Endometrial microvascular endothelial cells (primary cell): ENCODE results near the gene PPM1J. TPM values are rescaled to one million over a fixed set of nuclear protein-coding genes. Genes with fewer than 3 reads are reported as not detected.
"Not testable (repeated sequence)": the region's sequence is repeated elsewhere in the genome, so short reads cannot be mapped to it uniquely, and the experiment has no call there.

Source experiments
- in situ Hi-C: cut with HindIII; loops from 2 replicates; pipeline ENCODE4 v1.10.0; 2017; ENCODE audit warnings: low sequenced_read_pairs, low pct_unique_long_range_greater_than_20kb; ENCODE audit errors: inconsistent ontology term
- total RNA-seq: library from RNA; depleted of rRNA; stranded (reverse); fragments of >200 nt; gene quantifications from one replicate; pipeline ENCODE4 v1.2.3, GENCODE V29; 2015; ENCODE audit errors: inconsistent ontology term

Gene PPM1J, protein sequence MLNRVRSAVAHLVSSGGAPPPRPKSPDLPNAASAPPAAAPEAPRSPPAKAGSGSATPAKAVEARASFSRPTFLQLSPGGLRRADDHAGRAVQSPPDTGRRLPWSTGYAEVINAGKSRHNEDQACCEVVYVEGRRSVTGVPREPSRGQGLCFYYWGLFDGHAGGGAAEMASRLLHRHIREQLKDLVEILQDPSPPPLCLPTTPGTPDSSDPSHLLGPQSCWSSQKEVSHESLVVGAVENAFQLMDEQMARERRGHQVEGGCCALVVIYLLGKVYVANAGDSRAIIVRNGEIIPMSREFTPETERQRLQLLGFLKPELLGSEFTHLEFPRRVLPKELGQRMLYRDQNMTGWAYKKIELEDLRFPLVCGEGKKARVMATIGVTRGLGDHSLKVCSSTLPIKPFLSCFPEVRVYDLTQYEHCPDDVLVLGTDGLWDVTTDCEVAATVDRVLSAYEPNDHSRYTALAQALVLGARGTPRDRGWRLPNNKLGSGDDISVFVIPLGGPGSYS
- total RNA-seq: 2.0 TPM

DNA sequence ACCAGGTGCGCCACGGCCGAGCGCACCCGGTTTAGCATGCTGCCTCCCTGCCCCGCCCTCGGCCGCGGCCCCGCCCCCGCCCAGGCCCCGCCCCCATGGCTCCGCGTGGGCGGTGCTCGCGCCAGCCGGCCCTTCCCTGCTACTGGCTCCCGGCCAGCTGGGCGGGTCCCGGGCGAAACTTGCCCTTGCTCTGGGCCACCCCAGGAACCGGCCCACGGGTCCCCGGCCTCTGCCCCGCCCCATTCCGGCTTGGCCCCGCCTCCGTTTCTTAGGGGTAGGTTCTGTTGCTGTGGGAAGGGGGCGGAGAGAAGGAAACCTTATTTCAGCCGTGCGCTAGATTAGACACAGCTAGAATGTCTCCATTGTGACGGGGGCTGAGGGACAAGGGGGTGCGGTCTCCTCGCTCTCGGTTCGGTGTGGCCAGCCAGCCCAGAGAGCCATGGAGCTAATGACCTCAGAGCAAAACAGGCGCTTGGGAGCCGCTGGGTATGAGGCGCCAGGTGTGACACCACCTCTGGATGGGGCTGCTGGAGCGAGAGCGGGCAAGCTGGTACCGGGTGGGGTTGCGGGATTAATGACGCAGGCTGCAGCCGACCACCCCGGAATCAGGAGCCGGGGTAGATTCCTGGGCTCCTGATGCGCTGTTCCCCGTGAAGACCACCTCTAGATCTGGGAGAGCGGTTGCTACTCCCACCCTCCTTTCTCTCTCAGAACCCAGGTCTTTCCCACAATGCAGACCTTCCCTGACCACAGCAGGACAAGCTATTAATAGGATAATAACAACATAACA lies at the start of gene PPM1J:
Gene PPM1J, minus strand, starts transcription at position 69 of the 790 bp plus-strand sequence. Its CDS starts 31 bp downstream, at position 38.
- in situ Hi-C loops: loop anchor here (10.0 kb wide), 2 partner anchors 159 to 329 kb away; no protein-coding TSS in a partner anchor

DNA sequence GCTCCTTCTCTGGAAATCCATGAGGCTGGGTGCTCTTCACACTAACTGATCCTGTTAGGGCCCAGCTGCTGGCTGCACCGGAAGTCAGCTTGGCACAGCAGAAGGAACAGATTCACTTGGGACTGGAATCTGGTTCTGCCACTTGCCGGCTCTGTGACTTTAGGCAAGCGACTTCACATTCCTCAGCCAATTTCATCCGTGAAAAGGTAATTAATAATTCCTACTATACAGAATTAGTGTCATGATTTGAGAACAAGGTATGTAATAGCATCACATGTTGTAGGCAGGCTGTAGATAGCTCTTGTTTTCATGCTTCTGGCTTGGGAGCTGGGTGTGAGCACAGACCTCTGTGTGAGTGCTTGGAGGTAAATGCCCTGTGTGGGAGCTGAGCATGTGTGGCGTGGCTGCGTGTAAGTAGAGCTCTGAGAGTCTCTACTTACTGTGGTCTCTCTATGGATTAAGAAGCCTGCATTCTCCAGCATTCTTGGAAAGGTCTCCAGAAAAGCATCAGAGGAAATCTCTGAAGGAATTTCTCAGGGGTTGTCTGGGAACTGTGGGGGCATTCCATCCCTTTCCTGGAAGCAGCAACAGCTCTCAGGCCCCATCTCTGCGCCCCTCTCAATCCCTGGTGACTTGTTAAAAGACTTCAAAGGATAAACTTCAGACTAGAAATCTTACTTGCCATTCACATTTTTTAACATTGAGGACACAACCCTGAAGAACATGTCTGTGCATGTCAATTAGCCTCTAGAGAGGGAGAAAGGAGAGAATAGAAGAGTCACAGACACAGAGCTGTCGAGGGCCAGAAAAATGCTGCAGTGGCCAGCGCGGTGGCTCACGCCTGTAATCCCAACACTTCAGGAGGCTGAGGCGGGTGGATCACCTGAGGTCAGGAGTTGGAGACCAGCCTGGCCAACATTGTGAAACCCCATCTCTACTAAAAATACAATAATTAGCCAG lies 47.7 kb upstream of the PPM1J start:
- in situ Hi-C loops: no loop called here

DNA sequence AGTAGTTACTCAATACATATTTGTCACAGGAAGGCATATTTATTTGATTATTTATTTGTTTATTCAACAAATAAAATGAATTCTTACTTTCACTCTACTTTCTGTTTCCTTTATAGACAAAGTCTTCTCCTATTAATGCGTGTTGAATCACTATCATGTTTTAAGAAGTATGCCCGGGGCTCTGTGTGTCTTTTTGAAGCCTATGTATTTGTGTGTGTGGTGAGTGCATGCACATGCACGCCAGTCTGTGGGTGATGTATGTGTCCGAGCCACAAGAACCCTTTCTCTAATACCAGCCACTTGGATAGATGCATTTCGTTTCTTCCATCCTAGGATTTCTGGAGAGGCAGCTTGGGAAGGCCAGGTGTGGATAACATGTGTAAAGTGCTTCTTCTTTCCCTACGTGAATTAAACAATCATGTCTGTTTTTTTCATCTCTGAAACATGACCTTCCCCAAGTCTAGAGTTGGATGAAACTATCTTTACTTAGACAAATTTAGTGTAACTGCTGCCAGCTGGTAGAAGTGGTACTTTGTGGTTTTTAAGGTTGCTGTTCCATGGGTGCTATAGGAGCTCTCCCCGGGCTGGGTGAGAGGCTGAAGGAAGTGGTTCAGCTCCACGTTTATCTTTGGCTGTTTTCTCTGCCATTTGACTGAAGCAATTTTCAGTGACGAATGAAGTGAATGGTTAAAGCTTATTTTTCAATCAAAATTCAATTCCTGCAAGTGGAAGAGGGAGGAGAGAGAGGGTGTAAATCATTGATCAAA lies 46.8 kb upstream of the PPM1J start:
- in situ Hi-C loops: no loop called here

DNA sequence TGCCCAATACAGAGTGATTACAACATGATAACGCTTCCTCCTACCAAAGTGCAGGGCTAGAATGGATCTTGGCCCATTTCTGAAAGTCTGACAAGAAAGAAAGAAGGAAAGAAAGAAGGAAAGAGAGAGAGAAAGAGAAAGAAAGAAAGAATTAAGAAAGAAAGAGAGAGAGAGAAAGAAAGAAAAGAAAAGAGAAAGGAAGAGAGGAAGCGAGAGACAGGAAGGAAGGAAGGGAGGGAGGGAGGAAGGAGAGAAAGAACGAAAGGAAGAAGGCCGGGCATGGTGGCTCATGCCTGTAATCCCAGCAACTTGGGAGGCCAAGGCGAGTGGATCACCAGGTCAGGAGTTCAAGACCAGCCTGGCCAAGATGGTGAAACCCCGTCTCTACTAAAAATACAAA lies 44.1 kb upstream of the PPM1J start:
- in situ Hi-C loops: no loop called here

DNA sequence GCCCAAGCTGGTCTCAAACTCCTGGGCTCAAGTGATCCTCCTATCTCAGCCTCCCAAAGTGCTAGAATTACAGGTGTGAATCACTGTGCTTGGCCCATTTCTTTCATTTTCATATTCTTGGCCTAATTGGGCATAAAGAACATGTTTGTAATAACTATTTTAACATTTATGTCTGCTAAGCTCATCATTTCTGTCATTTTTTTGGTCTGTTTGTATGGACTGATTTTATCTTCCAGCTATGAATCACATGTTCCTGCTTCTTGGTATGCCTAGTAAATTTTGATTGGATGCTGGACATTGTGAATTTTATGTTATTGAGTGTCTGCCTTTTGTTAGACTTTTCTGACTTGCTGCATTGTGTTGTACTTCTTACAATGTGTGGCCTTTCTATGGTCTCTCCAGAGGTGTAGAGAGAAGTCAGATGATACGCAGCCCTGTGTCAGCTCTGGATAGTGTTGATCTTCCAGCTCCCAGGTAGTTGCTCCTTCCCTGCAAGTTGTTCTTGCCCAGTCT lies 39.0 kb upstream of the PPM1J start:
- in situ Hi-C loops: no loop called here

DNA sequence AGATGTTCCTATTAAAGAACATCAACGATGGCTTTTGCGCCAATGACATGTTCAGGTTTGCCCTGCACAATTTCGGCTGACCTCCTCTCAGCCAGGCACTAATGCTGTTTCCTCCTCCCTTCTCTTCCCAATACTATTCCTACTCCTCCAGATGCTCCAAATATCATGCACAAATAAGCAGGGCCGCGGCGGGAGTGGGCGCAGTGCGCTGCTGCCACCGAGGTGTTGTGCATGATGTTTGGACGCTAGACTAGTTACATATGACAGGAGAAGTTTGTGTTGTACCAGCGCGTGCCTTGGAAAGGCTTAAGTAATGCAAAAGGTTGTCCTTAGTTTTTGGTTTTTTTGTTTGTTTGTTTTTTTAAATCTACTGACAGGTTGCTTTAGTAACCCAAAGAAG lies 33.3 kb upstream of the PPM1J start:
- in situ Hi-C loops: no loop called here

DNA sequence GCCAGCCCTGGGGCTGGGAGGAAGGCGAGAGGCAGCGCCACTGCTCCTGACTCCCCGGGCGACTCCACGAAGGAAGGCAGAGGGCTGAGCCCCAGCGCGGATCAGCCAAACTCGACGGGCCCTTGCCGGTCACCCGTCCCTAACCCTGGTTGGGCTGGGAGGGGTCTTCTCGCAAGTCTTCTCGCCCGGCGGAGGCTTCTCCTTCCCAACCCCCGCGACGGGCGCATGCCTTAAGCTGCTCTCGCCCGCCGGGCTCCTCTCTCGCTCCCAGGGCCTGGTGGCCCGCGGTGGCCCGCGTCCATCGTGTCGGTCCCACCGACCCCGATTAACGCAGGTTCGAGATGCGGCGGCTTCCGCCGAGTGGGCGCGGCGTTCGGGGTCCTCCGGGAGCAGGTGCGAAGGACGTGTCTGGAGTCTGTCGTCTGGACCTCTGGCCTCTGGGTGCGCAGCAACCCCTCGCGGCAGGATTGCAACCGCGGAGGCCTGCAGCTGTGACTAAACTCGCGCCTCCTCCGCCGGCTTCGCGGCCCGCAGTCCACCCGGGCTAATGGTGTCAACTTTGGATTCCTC lies 29.0 kb upstream of the PPM1J start:
- in situ Hi-C loops: no loop called here

DNA sequence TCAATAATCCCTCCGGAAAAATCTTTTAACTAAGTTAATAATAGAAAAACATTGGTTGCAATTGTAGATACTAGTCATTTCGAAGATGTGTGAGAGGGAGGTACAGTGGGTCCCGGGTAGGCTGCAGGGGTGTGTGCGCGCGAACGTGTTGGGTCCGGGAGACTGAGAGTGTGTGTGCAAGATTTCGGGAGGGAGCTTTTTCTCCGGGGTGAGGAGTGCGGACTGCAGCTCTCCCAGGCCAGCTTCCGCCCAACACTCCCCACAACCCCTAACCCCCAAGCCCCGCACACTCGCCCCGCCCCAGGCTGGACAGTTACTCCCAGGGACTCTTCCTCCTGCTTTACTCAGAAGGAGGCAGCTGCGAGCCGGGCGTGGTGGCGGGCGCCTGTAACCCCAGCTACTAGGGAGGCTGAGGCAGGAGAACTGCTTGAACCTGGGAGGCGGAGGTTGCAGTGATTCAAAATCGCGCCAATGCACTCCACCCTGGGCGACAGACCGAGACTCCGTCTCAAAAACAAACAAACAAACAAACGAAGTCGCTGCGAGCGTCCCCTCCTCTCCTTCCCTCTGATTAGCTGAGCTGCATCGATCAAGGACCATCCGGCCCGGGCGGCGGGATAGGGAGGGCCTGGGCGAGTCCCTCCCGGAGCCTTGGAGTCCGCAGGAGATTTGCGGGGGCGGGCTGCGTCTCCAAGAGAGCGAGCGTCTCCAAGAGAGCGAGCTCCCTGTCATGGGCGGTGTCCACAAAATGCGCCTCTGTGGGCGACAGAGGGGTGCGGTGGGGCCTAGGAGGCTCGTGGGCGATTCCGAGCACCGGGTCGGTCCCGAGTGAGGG lies 28.3 kb upstream of the PPM1J start:
- in situ Hi-C loops: no loop called here

DNA sequence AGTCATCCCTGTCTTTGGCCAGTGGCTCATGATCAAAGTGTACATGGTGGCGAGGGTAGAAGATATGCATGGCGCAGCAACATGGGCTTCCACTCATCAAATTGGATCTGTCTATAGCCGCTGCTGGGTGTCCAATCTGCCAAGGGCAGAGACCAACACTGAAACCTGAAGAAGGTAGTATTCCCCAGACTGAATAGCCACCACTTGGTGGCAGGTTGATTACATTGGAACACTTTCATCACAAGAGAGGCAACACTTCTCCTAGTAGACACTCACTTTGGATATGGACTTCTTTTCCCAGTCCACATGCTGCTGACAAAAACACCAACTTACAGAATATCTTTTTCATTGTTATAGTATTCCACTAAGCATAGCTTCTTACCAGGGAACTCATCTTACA lies 22.4 kb upstream of the PPM1J start:
- in situ Hi-C loops: no loop called here

DNA sequence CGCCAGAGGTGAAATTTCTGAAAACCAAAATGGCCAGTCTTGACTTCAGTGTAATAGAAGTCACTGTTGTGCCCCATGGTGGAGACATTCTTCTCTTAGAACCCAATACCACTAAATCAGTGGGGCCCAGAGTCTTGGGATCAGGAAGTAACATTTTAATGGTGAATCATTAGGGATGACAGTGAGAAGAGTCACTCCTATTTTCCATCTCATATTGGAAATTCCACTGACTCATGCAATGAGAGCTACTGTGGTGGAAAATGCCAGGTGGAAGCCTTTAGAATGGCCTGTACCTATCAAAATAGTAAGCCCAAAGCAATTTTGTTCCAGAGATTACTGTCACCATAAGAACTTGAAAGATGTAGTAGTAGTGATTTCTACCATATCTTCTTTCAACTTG lies 20.6 kb upstream of the PPM1J start:
- in situ Hi-C loops: no loop called here

DNA sequence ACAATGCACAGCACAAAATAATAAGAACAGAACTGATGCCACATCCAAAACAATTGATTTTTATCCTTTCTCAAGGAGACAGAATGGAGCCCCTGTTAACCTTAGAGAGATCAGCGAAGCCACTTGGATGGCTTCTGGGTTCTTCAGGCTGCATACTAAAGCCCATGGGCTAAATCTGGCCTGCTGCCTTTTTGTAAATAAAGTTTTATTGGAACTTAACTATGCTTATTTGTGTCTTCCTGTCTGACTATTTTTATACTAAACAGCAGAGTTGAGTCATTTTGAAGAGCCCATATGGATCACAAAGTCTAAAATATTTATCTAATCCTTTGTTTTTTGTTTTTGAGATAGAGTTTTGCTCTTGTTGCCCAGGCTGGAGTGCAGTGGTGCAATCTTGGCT lies 16.3 kb upstream of the PPM1J start:
- in situ Hi-C loops: no loop called here

DNA sequence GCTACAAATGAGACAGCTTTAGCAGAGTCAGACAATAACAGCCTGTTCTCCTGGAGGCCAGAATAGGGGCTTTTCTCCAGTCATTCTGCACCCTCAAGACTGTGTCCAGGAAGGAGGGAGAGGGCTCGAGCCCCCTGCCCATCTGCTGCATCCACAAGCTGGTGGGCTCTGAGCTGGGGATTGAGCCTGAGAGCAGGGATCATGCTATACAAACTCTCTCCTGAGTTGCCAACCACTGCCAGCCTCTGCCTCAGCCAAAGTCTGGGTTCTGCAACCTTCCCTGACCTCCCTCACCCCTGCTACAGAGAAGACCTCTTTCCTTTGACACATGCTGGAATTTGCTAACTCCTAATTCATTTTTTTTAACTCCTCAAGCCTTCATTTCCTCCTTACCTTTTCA lies 14.8 kb upstream of the PPM1J start:
- in situ Hi-C loops: no loop called here

DNA sequence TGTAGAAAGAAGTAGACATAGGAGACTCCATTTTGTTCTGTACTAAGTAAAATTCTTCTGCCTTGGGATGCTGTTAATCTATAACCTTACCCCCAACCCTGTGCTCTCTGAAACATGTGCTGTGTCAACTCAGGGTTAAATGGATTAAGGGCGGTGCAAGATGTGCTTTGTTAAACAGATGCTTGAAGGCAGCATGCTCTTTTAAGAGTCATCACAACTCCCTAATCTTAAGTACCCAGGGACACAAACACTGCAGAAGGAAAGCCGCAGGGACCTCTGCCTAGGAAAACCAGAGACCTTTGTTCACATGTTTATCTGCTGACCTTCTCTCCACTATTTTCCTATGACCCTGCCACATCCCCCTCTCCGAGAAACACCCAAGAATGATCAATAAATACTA lies 13.9 kb upstream of the PPM1J start:
- in situ Hi-C loops: not testable (repeated sequence)

DNA sequence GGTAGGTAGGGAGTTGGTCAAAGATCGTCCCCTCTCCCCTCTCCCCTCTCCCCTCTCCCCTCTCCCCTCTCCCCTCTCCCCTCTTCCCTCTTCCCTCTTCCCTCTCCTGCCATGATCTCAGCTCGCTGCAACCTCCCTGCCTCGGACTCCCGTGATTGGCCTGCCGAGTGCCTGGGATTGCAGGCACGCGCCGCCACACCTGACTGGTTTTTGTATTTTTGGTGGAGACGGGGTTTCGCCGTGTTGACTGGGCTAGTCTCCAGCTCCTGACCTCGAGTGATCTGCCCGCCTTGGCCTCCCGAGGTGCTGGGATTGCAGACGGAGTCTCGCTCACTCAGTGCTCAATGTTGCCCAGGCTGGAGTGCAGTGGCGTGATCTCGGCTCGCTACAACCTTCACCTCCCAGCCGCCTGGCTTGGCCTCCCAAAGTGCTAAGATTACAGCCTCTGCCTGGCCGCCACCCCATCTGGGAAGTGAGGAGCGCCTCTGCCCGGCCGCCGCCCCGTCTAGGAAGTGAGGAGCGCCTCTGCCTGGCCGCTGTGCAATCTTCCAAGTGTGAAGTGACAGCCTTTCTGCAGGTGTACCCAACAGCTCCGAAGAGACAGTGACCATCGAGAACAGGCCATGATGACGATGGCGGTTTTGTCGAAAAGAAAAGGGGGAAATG lies 13.3 kb upstream of the PPM1J start:
- in situ Hi-C loops: not testable (repeated sequence)

DNA sequence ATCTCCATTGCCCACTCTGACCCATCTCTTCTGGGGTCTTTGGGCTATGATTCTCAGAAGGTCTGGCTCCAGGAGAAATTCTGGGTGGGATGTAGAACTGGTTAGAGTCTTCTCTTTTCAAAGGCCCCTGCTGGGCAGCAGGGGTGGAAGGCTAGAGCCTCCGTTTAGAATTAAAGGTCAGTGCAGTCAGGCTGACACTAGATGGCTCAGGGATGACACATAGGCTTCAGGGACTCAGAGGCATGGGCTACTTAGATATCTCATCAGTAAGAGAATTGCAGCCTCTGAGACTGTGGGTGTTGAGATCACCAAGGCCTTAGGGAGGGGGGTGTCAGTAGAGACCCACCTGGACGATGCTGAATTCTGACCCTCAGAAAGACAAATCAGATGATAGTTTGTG lies 12.6 kb upstream of the PPM1J start:
- in situ Hi-C loops: no loop called here

DNA sequence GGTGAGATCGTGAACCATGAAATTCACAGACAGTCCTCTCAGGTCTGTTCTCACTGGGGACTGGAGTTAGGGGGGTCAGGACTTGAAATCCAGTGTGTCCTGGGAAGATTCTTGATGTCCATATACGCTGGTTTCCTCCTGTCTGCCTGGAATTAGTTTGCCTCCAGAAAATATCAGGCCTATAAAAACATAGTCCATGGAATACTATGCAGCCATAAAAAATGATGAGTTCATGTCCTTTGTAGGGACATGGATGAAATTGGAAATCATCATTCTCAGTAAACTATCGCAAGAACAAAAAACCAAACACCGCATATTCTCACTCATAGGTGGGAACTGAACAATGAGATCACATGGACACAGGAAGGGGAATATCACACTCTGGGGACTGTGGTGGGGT lies 9.1 kb upstream of the PPM1J start:
- in situ Hi-C loops: not testable (repeated sequence)

DNA sequence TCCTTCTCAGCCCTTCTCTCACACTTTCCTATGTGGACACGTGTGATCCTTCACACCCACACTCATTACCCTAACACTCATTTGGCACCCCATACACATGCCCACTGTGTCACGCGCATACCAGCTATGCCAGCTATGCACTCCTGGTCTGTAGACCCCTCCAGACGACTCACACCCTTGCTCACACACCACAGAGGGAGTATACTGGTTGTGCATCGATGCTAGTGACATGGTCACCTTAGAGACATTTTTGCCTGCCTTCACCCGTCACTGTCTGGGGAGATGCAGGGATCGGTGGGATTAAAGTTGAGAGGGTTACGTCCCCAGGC lies 8.3 kb upstream of the PPM1J start:
- in situ Hi-C loops: no loop called here
